T47D (cell line): ENCODE results near the gene STS.
A peak's percentile ranks its signal among the peaks of the same experiment; 100 is the strongest.

Source experiments
- DNase-seq, 2 experiments: peaks; one replicate each; pipeline versions ENCODE4 v3.0.0 to v3.0.0-alpha.2; 2011 to 2012; ENCODE audit warnings: low read depth in 1 of 2, low spot score in 1 of 2
- JUND ChIP-seq: IDR thresholded peaks from 2 replicates; pipeline ENCODE4 v1.6.1; 2012; ENCODE audit warnings: low read depth
- in situ Hi-C: cut with HindIII; loops from 2 replicates; pipeline ENCODE4 v1.10.0; 2016; ENCODE audit warnings: low sequenced_read_pairs, low pct_unique_long_range_greater_than_20kb

The STS gene

GRCh38 chrX:7146020-7146702 lies 1.4 kb upstream of the STS start:
- no peak for DNase-seq
- in situ Hi-C loops, result no loop called here
- no peak for TF ChIP-seq JUND

- no peak for DNase-seq
- in situ Hi-C loops, result no loop called here
- TF ChIP-seq JUND, result no peak
Observed at GRCh38 chrX:7146703-7147412, 654 bp upstream of the STS start.

GRCh38 chrX:7147978-7148854 lies 704 bp downstream of the STS start, which contains the start of gene PUDP:
Gene PUDP (minus strand): TSS chrX:7148153. CDS start chrX:7148113, 40 bp downstream.
- in situ Hi-C loops, result no loop called here
- TF ChIP-seq JUND, result no peak
- DNase-seq, result peak; percentile 65 to 87

GRCh38 chrX:7149411-7149810 lies 1.9 kb downstream of the STS start:
- TF ChIP-seq JUND, result no peak
- in situ Hi-C loops, result no loop called here
- DNase-seq, result no peak

- no peak for DNase-seq
- in situ Hi-C loops, result no loop called here
- no peak for TF ChIP-seq JUND
Observed at GRCh38 chrX:7153231-7153630, 5.7 kb downstream of the STS start.

- TF ChIP-seq JUND, result no peak
- no peak for DNase-seq
- in situ Hi-C loops, result no loop called here
Observed at GRCh38 chrX:7154041-7154597, 6.6 kb downstream of the STS start.

- TF ChIP-seq JUND, result no peak
- in situ Hi-C loops, result no loop called here
- DNase-seq, result no peak
Observed at GRCh38 chrX:7155163-7155562, 7.7 kb downstream of the STS start.

- in situ Hi-C loops, result no loop called here
- no peak for TF ChIP-seq JUND
- no peak for DNase-seq
Observed at GRCh38 chrX:7156879-7157278, 9.4 kb downstream of the STS start.

- no peak for TF ChIP-seq JUND
- in situ Hi-C loops, result no loop called here
- DNase-seq, result no peak
Observed at GRCh38 chrX:7158468-7158990, 11.0 kb downstream of the STS start.

GRCh38 chrX:7159149-7159861 lies 11.8 kb downstream of the STS start:
- no peak for TF ChIP-seq JUND
- in situ Hi-C loops, result no loop called here
- DNase-seq, result peak; percentile 16 to 80

- TF ChIP-seq JUND, result no peak
- in situ Hi-C loops, result no loop called here
- peak in 1 of 2 experiments; percentile 26 for DNase-seq
Observed at GRCh38 chrX:7163146-7163677, 15.7 kb downstream of the STS start.
